Cardiac muscle cell (in vitro differentiated cells and primary cell): ENCODE data around the gene TMEM169. TPM values are rescaled to one million over a fixed set of nuclear protein-coding genes. Genes with fewer than 3 reads are reported as not detected.

ENCODE experiments used
- DNase-seq, 2 donors: peaks; one replicate each; pipeline versions ENCODE4 v3.0.0 to v3.0.0-alpha.2; 2010 to 2017; ENCODE audit warnings: low read depth in 1 of 2, low spot score in 1 of 2
- H3K27ac ChIP-seq: fragments of 200-600 bp; sonication (generic); 2 replicates; pipeline ENCODE4 v1.5.1; 2016
- H3K27me3 ChIP-seq: fragments of 200-600 bp; sonication (generic); 2 replicates; pipeline ENCODE4 v1.6.0; 2016; ENCODE audit warnings: control low read depth
- H3K36me3 ChIP-seq: fragments of 200-600 bp; sonication (generic); 2 replicates; pipeline ENCODE4 v1.5.1; 2016; ENCODE audit warnings: control low read depth
- H3K4me1 ChIP-seq: fragments of 200-600 bp; sonication (generic); 2 replicates; pipeline ENCODE4 v1.8.1; 2017; ENCODE audit warnings: low read depth, mild to moderate bottlenecking, mixed run types
- H3K4me3 ChIP-seq: fragments of 200-600 bp; sonication (generic); 2 replicates; pipeline ENCODE4 v1.5.1; 2016; ENCODE audit warnings: mild to moderate bottlenecking
- H3K9me3 ChIP-seq: fragments of 200-600 bp; sonication (generic); 2 replicates; pipeline ENCODE4 v1.5.1; 2017; ENCODE audit warnings: low read depth, mild to moderate bottlenecking, control low read depth
- polyA plus RNA-seq: library from polyadenylated mRNA; unstranded; fragments of >200 nt; fragmentation: Nextera tagmentation; extraction: Ambion mirVana; gene quantifications from 2 replicates; pipeline ENCODE4 v1.2.1, GENCODE V29; 2016
- total RNA-seq: library from RNA; depleted of rRNA; stranded (reverse); fragments of >200 nt; gene quantifications from 2 replicates; pipeline ENCODE4 v1.2.3, GENCODE V29; 2016
- TF ChIP-seq, protein P1 (sequence below): IDR thresholded peaks from 2 replicates; pipeline ENCODE4 v1.5.1; 2012; ENCODE audit warnings: low read depth, mild to moderate bottlenecking, low read length

TMEM169 gene
- total and polyA plus RNA-seq, 2 experiments from 2014 or later, result 1.2 to 1.9 TPM

DNA sequence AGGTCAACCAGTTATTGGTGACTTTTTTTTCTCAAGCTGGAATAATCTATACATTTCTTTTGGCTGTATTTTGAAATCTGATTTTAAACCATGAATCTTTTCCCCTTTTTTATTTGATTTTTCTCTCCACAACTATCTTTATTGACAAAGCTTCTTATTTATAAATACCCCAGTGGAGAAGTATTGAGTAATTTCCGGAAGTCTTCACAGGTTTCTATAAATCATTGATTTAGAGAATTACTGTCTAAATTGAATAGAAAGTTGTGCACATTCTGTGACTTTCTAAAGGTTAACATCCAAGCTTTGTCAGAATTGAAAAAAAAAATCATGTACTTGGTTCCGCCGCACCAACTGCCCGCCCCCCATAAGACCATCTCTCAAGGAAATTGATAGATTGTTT is 67.3 kb downstream of the TMEM169 start:
- TF ChIP-seq, protein P1, sequence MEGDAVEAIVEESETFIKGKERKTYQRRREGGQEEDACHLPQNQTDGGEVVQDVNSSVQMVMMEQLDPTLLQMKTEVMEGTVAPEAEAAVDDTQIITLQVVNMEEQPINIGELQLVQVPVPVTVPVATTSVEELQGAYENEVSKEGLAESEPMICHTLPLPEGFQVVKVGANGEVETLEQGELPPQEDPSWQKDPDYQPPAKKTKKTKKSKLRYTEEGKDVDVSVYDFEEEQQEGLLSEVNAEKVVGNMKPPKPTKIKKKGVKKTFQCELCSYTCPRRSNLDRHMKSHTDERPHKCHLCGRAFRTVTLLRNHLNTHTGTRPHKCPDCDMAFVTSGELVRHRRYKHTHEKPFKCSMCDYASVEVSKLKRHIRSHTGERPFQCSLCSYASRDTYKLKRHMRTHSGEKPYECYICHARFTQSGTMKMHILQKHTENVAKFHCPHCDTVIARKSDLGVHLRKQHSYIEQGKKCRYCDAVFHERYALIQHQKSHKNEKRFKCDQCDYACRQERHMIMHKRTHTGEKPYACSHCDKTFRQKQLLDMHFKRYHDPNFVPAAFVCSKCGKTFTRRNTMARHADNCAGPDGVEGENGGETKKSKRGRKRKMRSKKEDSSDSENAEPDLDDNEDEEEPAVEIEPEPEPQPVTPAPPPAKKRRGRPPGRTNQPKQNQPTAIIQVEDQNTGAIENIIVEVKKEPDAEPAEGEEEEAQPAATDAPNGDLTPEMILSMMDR, result no peak
- peaks cover 51% of the 10 kb centered on the region for H3K36me3 ChIP-seq
- H3K27ac ChIP-seq, result no peak overlapping the region
- no peaks in the 10 kb centered on the region for H3K27me3 ChIP-seq
- H3K4me1 ChIP-seq, result peaks cover 14% of the 10 kb centered on the region
- no peak overlapping the region for H3K4me3 ChIP-seq
- DNase-seq, result no peak
- no peaks in the 10 kb centered on the region for H3K9me3 ChIP-seq

DNA sequence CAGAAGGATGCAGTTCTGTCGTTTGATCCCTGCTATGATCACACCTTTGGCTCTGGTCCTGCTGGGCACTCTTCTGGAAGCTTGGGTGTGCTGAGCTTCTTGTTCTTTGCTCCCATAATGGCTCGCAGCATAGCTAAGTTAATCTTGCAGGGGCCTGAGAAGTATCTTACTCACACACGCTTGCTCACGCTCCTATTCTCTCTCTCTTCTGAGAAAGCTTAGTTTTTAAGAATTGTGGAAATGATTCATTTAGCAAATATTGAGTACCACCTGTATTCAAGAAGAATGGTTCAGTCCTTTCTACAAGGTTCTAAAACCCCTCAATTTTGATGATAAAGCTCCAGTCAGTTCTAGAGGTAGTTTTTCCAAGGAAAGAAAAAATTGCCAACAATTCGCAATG is 68.0 kb downstream of the TMEM169 start:
- Histone ChIP-seq H3K9me3 (no peaks in the 10 kb centered on the region), H3K36me3 (peaks cover 51% of the 10 kb centered on the region), H3K27ac (no peak overlapping the region), H3K4me3 (no peak overlapping the region), H3K4me1 (peaks cover 14% of the 10 kb centered on the region), H3K27me3 (no peaks in the 10 kb centered on the region)
- peak in 1 of 2 donors; percentile 9 for DNase-seq
- TF ChIP-seq, protein P1, result no peak

DNA sequence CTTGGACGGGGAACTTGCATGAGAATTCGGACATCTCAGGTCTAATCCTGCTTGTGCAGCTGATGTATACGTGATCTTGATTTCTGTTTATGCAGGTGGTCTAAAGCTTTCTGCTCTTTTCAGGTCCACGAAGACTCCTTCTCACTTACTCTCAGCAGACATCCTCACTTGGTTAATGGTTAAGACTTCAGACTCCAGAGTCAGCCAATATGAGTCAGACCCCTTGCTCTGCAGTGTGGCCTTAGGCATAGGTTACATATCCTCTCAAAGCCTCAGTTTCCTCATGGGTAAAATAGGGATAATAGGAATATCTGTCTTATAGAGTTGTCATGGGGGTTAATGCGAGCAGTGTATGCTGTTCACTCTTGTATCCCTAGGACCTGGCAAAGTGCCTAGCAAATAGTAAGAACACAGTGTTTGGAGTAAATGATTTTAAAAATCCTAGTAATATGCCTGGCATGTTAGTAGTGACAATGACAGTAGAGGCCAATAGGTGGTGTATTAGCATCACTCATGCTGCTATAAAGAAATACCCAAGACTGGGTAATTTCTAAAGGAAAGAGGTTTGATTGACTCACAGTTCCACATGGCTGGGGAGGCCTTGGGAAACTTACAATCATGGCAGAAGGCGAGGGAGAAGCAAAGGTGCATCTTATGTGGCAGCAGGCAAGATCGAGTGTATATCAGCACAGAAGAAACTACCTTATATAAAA is 69.8 kb downstream of the TMEM169 start:
- no peaks in the 10 kb centered on the region for H3K9me3 ChIP-seq
- no peak overlapping the region for H3K4me3 ChIP-seq
- H3K27me3 ChIP-seq, result no peaks in the 10 kb centered on the region
- peak in 1 of 2 donors; percentile 14 for DNase-seq
- no peak overlapping the region for H3K27ac ChIP-seq
- TF ChIP-seq, protein P1, result peak; percentile 8
- H3K4me1 ChIP-seq, result peaks cover 10% of the 10 kb centered on the region
- peaks cover 56% of the 10 kb centered on the region for H3K36me3 ChIP-seq

Other genes with a start within 250 kb of the TMEM169 start
- 1.6 and 4.4 TPM in 2 replicates for gene MREG, start 68.4 kb upstream of the TMEM169 start, total RNA-seq
- 1.3 TPM in 2 replicates for gene MREG, start 68.4 kb upstream of the TMEM169 start, polyA plus RNA-seq
- 6.4 and 12.8 TPM in 2 replicates for gene PECR, start 110 bp upstream of the TMEM169 start, total RNA-seq
- 9.9 and 11.4 TPM in 2 replicates for gene PECR, start 110 bp upstream of the TMEM169 start, polyA plus RNA-seq
- 150 and 174 TPM in 2 replicates for gene XRCC5, start 27.4 kb downstream of the TMEM169 start, total RNA-seq
- gene XRCC5, start 27.4 kb downstream of the TMEM169 start, polyA plus RNA-seq, result 233 and 241 TPM in 2 replicates